Anterior cingulate cortex (tissue), 58 donors: ENCODE data around the gene NARF.
A peak's percentile ranks its signal among the peaks of the same experiment; 100 is the strongest.

Experiments used
- DNase-seq, 58 donors: peaks; one replicate each; lab custom pipeline; 2025; lab: John Stamatoyannopoulos, UW

The NARF gene

GRCh38 chr17:82432017-82432416, 26.5 kb upstream of the NARF start:
- no peak for DNase-seq

DNA sequence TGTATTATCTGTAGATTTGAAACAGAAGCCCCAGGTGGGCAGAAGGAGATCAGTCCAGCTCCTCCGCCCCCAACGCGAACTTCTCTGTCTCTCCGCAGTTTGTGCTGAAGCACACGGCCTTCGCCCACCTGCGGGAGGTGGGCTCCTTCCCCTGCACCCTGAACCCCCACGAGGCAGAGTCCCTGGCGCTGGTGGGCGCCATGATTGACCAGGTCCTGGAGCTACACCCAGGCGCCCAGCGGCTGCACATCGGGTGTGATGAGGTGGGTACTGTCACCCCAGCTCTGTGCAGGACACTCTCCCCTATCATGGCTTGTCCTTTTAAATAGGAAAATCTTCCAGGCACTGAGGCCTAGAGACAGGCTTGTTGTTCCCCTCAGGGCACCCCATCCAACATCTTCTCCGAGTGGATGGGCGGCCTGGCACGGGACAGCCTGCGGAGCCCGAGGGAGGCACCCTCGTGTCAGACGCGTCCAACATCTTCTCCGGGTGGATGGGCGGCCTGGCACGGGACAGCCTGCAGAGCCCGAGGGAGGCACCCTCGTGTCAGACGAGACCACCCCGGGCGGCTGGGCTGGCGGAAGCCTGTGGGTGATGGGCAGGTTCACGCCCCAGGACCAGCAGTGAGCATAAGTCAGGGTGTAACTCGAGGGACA, 24.9 kb upstream of the NARF start:
- DNase-seq = no peak

DNA sequence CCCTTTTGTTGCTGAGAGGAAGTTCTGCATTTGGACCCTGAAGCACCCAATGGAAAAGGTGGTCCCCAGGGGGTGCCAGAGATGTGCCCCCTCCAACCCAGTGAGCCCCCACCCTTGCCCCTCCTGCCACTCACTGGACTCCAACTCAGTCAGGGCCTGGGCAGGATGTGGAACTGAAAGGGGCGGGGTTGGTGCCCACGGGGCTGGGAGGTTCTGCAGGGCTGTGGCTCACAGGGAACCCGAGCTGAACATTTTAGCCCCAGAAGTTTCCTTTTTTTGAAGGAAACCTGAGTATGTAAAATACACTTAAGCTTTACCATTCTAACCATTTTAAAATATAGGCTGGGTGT, 24.4 kb upstream of the NARF start:
- no peak for DNase-seq

- DNase-seq = no peak
These were observed 23.4 kb upstream of the NARF start for GRCh38 chr17:82435103-82435502.

GRCh38 chr17:82435601-82436583, 22.6 kb upstream of the NARF start:
- no peak for DNase-seq

GRCh38 chr17:82436601-82437324, 21.8 kb upstream of the NARF start:
- no peak for DNase-seq

DNA sequence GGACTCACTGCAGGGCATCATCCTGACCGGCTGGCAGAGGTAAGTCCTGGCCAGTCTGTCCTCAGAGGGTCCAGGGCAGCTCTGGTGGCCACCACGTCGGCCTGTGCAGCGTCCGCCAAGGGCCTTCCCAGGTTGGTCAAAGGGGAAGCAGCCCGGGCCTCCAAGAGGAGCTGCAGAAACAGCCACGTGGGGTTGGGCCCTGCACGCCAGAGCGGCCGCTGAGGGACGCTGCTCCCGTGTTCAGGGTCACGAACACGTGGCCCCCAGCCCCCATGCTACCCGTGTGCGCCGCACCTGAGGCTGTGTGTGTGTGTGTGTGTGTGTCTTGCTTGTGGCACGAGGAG, 21.2 kb upstream of the NARF start:
- DNase-seq = no peak

GRCh38 chr17:82438401-82439193, 19.9 kb upstream of the NARF start:
- DNase-seq = no peak

GRCh38 chr17:82439194-82439828, 19.2 kb upstream of the NARF start:
- DNase-seq = no peak

DNA sequence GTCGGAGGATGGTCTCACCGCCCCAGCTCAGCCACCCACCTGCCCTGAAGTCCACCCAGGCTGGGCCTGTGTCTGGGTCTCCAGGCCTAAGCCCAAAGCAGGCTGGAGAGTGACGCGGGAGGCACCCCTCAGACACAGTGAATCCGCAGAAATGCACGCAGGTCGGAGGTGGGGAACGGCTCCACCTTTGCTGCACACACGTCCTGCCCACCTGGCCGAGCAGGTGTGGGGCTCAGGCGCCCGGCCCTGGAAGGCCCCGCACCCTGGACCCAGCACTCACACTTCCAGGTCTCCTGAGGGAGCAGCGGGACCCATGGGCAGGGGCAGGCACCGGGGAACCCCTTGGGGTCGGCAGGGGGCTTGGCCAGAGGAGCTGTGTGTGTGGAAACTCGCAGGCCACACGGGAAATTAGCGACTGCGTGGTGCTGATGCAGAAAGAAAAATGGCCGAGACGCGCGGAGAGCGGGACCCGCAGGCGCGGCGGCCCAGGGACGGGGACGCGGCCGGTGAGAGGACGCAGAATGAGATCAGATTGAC, 18.6 kb upstream of the NARF start:
- DNase-seq = no peak

- peak in 2 of 58 donors; percentile 19 to 40 for DNase-seq
These were observed 18.0 kb upstream of the NARF start for GRCh38 chr17:82440469-82440981.

GRCh38 chr17:82440991-82441627, 17.4 kb upstream of the NARF start:
- peak in 1 of 58 donors; percentile 12 for DNase-seq

DNA sequence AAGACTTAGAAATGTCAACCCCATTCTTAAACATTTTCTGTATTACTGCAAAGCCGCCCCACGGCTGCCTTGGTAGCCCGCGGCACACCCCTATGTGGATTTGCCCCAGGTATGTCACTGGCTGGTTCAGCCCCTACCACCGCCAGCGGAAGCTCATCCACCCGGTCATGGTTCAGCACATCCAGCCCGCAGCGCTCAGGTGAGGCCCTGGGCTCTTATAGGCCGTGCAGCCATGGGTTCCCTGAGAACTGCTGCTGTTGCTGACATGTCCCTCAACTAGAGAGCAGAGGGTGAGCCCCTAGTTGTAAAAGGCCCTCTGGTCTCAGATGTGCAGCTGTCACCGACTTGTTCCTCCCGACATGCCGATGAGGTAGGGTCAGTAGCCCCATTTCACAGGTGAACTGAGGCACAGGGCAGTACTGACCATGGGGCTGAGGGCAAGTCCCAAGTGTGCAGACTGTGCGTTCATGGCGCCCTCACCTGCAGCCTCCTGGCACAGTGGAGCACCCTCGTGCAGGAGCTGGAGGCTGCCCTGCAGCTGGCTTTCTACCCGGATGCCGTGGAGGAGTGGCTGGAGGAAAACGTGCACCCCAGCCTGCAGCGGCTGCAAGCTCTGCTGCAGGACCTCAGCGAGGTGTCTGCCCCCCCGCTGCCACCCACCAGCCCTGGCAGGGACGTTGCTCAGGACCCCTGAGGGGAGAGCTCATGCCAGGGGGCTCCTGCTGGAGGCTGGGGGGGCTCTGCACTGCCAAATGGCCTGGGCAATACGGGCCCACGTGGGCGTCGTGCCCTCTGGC, 16.7 kb upstream of the NARF start:
- DNase-seq = no peak

- DNase-seq = no peak
These were observed 15.7 kb upstream of the NARF start for GRCh38 chr17:82442643-82443464.

- peak in 9 of 58 donors; percentile 20 to 65 (median 38) for DNase-seq
These were observed 14.9 kb upstream of the NARF start for GRCh38 chr17:82443465-82444283.

GRCh38 chr17:82444284-82444893, 14.2 kb upstream of the NARF start:
- no peak for DNase-seq
